Nephron progenitor cell (in vitro differentiated cells): ENCODE measurements around the gene TLK1.

ENCODE experiments used
- DNase-seq: peaks from one replicate; pipeline ENCODE4 v3.0.0; 2021
- H3K27ac Mint-ChIP-seq: 2 replicates; pipeline ENCODE4 v1.8.0; 2021; ENCODE audit warnings: mild to moderate bottlenecking, moderate library complexity, mixed read lengths
- H3K27me3 Mint-ChIP-seq: 2 replicates; pipeline ENCODE4 v1.8.0; 2021; ENCODE audit warnings: mild to moderate bottlenecking, low read depth, mixed read lengths; ENCODE audit not compliant: poor library complexity
- H3K36me3 Mint-ChIP-seq: 2 replicates; pipeline ENCODE4 v1.8.0; 2021; ENCODE audit warnings: low read depth, mixed read lengths
- H3K4me1 Mint-ChIP-seq: 2 replicates; pipeline ENCODE4 v1.8.0; 2021; ENCODE audit warnings: mixed read lengths
- H3K4me3 Mint-ChIP-seq: 2 replicates; pipeline ENCODE4 v1.8.0; 2021; ENCODE audit warnings: mild to moderate bottlenecking, moderate library complexity, mixed read lengths
- H3K9me3 Mint-ChIP-seq: 2 replicates; pipeline ENCODE4 v1.8.0; 2021; ENCODE audit warnings: mild to moderate bottlenecking, moderate library complexity, mixed read lengths
- CTCF ChIP-seq: fragments of 200-600 bp; sonication (generic); IDR thresholded peaks from 2 replicates; pipeline ENCODE4 v1.5.0; 2021; ENCODE audit warnings: antibody characterized with exemption

The TLK1 gene

DNA sequence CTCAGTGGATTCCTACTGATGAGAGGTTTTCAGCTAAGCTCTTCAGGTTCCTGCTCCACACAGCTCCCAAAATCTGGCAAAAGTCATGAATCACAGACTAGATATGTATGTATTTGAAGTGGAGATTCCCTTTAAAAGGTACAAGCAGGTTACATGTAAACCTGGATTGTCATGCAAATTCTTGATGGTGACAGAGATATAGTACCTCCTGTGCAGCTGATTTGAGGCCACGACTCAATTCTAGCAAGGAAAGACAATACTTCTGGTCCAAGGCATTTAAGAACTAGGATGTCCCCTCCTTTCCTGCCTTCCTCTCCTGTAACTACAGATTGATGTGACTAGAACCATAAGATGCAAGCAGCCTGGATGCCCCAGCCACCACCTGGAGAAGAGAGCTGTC lies 176.6 kb downstream of the TLK1 start:
- no peak for TF ChIP-seq CTCF
- Mint-ChIP-seq H3K4me1 (peaks cover 31% of the 10 kb centered on the region), H3K36me3 (peaks cover 17% of the 10 kb centered on the region), H3K9me3 (peaks cover 5% of the 10 kb centered on the region), H3K27me3 (peaks cover 1% of the 10 kb centered on the region), H3K27ac (no peak overlapping the region), H3K4me3 (no peak overlapping the region)
- no peak for DNase-seq

DNA sequence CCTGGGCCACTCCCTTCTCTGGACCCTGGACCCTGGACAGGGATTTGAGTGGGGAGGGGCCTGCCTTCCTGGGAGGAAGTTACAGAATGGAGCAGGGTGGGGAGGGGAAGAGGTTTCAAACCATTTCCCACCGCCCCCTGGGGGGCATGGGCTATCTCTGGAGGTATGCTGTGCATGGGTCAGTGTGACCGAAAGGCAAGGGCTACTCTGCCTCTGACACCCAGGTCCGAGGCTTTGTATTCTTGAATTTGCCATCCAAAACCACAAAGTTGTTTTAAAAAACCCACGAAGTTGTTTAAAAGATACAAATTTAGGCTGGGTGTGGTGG lies 184.8 kb downstream of the TLK1 start:
- TF ChIP-seq CTCF: no peak
- peaks cover 16% of the 10 kb centered on the region for H3K27me3 Mint-ChIP-seq
- H3K36me3 Mint-ChIP-seq: no peaks in the 10 kb centered on the region
- no peak overlapping the region for H3K4me3 Mint-ChIP-seq
- no peaks in the 10 kb centered on the region for H3K9me3 Mint-ChIP-seq
- DNase-seq: no peak
- H3K27ac Mint-ChIP-seq: no peak overlapping the region
- peaks cover 29% of the 10 kb centered on the region for H3K4me1 Mint-ChIP-seq

DNA sequence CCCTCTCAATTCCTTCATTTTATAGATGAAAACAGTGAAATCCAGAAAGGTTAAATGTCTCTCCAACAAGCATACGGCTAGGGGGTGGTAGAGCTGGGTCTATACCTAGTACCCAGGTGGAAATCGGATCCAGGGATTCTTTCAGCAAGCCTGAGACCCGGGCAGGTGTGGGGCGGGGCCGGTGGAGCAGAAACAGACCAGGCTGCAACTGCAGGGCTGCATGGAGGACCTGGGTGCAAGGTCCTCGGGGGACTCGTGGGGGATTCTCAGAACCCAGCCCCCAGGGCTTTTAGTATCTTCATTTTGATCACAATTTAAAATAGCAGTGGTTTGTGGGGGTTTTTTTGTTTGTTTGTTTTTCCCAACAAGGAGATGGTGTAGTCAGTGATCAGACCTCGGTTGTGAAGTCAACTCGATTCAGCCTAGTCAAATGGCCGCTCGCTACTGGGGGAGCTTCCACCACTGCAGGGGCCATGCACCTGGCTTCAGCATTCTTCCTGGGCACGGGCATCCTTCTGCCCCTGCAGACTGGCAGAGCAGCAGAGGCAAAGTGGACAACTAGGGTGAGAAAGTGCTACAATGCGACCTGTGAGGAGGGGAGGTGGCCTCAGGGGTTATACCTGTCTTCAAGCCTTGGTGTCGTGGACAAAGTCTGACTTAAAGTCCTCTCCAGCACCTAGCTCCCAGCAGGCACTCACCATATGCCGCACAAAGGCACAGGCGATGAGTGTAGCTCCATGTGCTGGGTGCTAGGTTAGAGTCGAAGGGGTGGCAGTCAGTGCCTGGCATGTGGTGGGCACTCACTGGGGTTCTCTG lies 185.4 kb downstream of the TLK1 start:
- no peaks in the 10 kb centered on the region for H3K36me3 Mint-ChIP-seq
- peaks cover 26% of the 10 kb centered on the region for H3K4me1 Mint-ChIP-seq
- no peak overlapping the region for H3K4me3 Mint-ChIP-seq
- no peak overlapping the region for H3K27ac Mint-ChIP-seq
- H3K27me3 Mint-ChIP-seq: peaks cover 16% of the 10 kb centered on the region
- no peak for TF ChIP-seq CTCF
- H3K9me3 Mint-ChIP-seq: no peaks in the 10 kb centered on the region
- DNase-seq: no peak

- peaks cover 22% of the 10 kb centered on the region for H3K4me1 Mint-ChIP-seq
Observed at GRCh38 chr2:170974304-170974993, 186.2 kb downstream of the TLK1 start.

GRCh38 chr2:170973492-170974303 lies 187.0 kb downstream of the TLK1 start:
- Mint-ChIP-seq H3K4me3 (peak overlapping the region; percentile 72), H3K27ac (no peak overlapping the region), H3K36me3 (no peaks in the 10 kb centered on the region), H3K4me1 (peaks cover 15% of the 10 kb centered on the region), H3K27me3 (peaks cover 13% of the 10 kb centered on the region), H3K9me3 (no peaks in the 10 kb centered on the region)
- peak; percentile 86 for DNase-seq
- TF ChIP-seq CTCF: peak; percentile 71

More at GRCh38 chr2:170974304-170974993, 186.2 kb downstream of the TLK1 start:
- no peak for DNase-seq
- Mint-ChIP-seq H3K36me3 (no peaks in the 10 kb centered on the region), H3K4me3 (peak overlapping the region; percentile 35), H3K27me3 (peaks cover 16% of the 10 kb centered on the region), H3K9me3 (no peaks in the 10 kb centered on the region), H3K27ac (no peak overlapping the region)
- no peak for TF ChIP-seq CTCF
